Retinal pigment epithelial cell (primary cell): ENCODE data around the gene NEXMIF.
"Not testable (repeated sequence)": the region's sequence is repeated elsewhere in the genome, so short reads cannot be mapped to it uniquely, and the experiment has no call there.

Experiments
- DNase-seq: peaks from one replicate; pipeline ENCODE4 v3.0.0-alpha.2; 2010; ENCODE audit warnings: low read depth
- H3K4me3 ChIP-seq: 2 replicates; pipeline ENCODE4 v1.5.1; 2011; ENCODE audit warnings: mild to moderate bottlenecking, low read length, control low read depth, moderate library complexity
- CTCF ChIP-seq: conservative IDR thresholded peaks from 2 replicates; pipeline ENCODE4 v1.5.1; 2011; ENCODE audit warnings: low read depth, low read length, control low read depth, inconsistent platforms

NEXMIF gene

GRCh38 chrX:74865725-74866124, 59.5 kb downstream of the NEXMIF start:
- no peak for TF ChIP-seq CTCF
- DNase-seq, result no peak
- H3K4me3 ChIP-seq, result no peak overlapping the region

GRCh38 chrX:74853255-74853654, 72.0 kb downstream of the NEXMIF start:
- no peak for TF ChIP-seq CTCF
- H3K4me3 ChIP-seq, result no peak overlapping the region
- DNase-seq, result no peak

GRCh38 chrX:74835566-74835965, 89.7 kb downstream of the NEXMIF start:
- no peak overlapping the region for H3K4me3 ChIP-seq
- no peak for DNase-seq
- TF ChIP-seq CTCF, result no peak

GRCh38 chrX:74819797-74820196, 105.5 kb downstream of the NEXMIF start:
- not testable (repeated sequence) for DNase-seq, H3K4me3 ChIP-seq

GRCh38 chrX:74814681-74815080, 110.6 kb downstream of the NEXMIF start:
- no peak for TF ChIP-seq CTCF
- no peak overlapping the region for H3K4me3 ChIP-seq
- no peak for DNase-seq

GRCh38 chrX:74804574-74804973, 120.7 kb downstream of the NEXMIF start:
- no peak for DNase-seq
- no peak overlapping the region for H3K4me3 ChIP-seq
- no peak for TF ChIP-seq CTCF

- DNase-seq, result no peak
- TF ChIP-seq CTCF, result no peak
- H3K4me3 ChIP-seq, result no peak overlapping the region
Observed at GRCh38 chrX:74800062-74800461, 125.2 kb downstream of the NEXMIF start.

GRCh38 chrX:74797338-74797887, 127.8 kb downstream of the NEXMIF start:
- H3K4me3 ChIP-seq, result no peak overlapping the region
- DNase-seq, result no peak
- TF ChIP-seq CTCF, result no peak
